Germinal center (tissue), 1 donor: ENCODE measurements around the gene IL19.
A peak's percentile ranks its signal among the peaks of the same experiment; 100 is the strongest.
"Not testable (repeated sequence)": the region's sequence is repeated elsewhere in the genome, so short reads cannot be mapped to it uniquely, and the experiment has no call there.

Source experiments
- DNase-seq: peaks from one replicate; pipeline ENCODE4 v3.0.0; 2012; ENCODE audit warnings: mixed read lengths, low spot score

IL19 gene

GRCh38 chr1:206776229-206776628, 5.7 kb downstream of the IL19 start:
- no peak for DNase-seq

- no peak for DNase-seq
Measured at GRCh38 chr1:206778031-206778430, 7.5 kb downstream of the IL19 start.

GRCh38 chr1:206778911-206779310, 8.3 kb downstream of the IL19 start:
- DNase-seq = not testable (repeated sequence)

GRCh38 chr1:206779638-206780037, 9.1 kb downstream of the IL19 start:
- no peak for DNase-seq

GRCh38 chr1:206782448-206782847, 11.9 kb downstream of the IL19 start:
- peak; percentile 42 for DNase-seq

- DNase-seq = no peak
Measured at GRCh38 chr1:206783506-206783905, 12.9 kb downstream of the IL19 start.

GRCh38 chr1:206784471-206784903, 13.9 kb downstream of the IL19 start:
- DNase-seq = peak; percentile 75

- no peak for DNase-seq
Measured at GRCh38 chr1:206785182-206785765, 14.7 kb downstream of the IL19 start.

GRCh38 chr1:206786212-206786886, 15.8 kb downstream of the IL19 start:
- DNase-seq = no peak

GRCh38 chr1:206787891-206788290, 17.3 kb downstream of the IL19 start:
- no peak for DNase-seq

- no peak for DNase-seq
Measured at GRCh38 chr1:206788487-206789050, 18.0 kb downstream of the IL19 start.

GRCh38 chr1:206790502-206791250, 20.1 kb downstream of the IL19 start:
- DNase-seq = no peak

- DNase-seq = no peak
Measured at GRCh38 chr1:206792939-206793607, 22.5 kb downstream of the IL19 start.

GRCh38 chr1:206793620-206794019, 23.0 kb downstream of the IL19 start:
- DNase-seq = no peak

- peak; percentile 40 for DNase-seq
Measured at GRCh38 chr1:206794294-206794908, 23.8 kb downstream of the IL19 start.

GRCh38 chr1:206796116-206796515, 25.5 kb downstream of the IL19 start:
- DNase-seq = no peak

- DNase-seq = no peak
Measured at GRCh38 chr1:206796981-206797402, 26.4 kb downstream of the IL19 start.

GRCh38 chr1:206797534-206798383, 27.2 kb downstream of the IL19 start:
- DNase-seq = peak; percentile 57

- DNase-seq = no peak
Measured at GRCh38 chr1:206798384-206798996, 27.9 kb downstream of the IL19 start.

GRCh38 chr1:206799311-206799710, 28.7 kb downstream of the IL19 start:
- no peak for DNase-seq
